ENCODE measurements around the gene ACADSB.

Gene ACADSB

DNA sequence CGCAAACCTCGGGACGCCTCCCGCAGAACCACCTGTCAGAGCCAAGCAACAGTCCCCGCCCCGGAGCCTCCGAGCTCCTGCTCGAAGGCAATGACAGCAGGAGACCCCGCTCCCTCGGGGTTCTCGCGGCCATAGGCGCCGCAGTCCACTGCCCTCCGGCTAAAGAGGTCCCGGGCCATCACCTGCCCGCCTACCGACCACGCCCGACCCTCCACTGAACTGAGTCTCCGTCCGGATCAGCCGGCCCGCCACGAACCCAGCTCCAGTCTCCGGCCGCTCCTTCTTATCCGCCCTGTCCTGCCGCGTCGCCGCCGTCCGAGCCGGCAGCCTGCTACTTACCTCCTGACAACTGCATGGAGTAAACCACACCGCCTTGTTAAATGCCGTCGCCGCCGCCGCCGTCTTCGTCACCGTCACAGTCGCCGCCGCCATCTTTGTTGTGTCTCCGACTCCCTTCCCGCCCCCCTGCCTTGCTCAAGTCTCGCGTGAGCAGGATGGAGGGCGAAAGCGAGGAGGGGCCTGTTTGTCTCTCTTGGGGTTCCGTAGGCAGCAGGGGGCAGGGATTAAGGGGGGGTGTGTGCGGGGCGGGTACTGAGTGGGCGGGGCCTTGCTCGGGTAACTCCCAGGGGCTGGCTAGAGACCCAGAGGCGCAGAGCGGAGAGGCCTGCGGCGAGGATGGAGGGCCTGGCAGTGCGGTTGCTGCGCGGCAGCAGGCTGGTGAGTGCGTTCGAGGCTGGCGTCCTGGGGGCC is at the start of gene ACADSB, which contains the start of gene IKZF5:
ACADSB (plus strand) TSS at position 652 of the 750 bp plus-strand sequence; CDS start at position 676, 24 bp downstream.
IKZF5 (minus strand) TSS at position 441 of the 750 bp plus-strand sequence. CDS start 10,170 bp downstream, outside the sequence.
- DNase-seq, result peak; percentile 97

GRCh38 chr10:122962405-122962804 is 46.4 kb upstream of the ACADSB start:
- DNase-seq, result peak; percentile 26

DNA sequence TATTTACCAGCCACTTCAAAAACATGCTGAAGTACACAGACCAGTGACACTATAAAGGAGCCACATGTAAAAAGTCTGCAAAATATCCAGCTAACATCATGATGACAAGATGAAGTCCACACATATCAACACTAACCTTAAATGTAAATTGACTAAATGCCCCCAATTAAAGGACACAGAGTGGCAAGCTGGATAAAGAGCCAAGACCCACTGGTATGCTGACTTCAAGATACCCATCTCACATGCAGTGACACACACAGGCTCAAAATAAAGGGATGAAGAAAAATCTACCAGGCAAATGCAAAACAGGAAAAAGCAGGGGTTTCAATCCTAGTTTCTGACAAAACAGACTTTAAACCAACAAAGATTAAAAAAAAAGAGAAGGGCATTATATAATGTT is 41.9 kb upstream of the ACADSB start:
- no peak for DNase-seq

DNA sequence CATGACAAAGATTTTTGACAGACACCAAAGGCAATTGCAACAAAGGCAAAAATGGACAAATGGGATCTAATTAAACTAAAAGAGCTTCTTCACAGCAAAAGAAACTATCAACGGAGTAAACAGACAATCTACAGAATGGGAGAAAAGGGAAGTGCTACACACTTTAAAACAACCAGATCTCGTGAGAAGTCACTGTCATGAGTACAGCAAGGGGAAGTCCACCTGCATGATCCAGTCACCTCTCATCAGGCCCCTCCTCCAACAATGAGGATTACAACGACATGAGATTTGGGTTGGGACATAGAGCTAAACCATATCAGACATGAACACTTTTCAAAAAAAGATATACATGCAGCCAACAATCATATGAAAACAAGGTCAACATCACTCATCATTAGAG is 40.1 kb upstream of the ACADSB start:
- no peak for DNase-seq

GRCh38 chr10:122974023-122974422 is 34.8 kb upstream of the ACADSB start:
- no peak for DNase-seq

GRCh38 chr10:122974543-122975064 is 34.2 kb upstream of the ACADSB start:
- DNase-seq, result no peak

DNA sequence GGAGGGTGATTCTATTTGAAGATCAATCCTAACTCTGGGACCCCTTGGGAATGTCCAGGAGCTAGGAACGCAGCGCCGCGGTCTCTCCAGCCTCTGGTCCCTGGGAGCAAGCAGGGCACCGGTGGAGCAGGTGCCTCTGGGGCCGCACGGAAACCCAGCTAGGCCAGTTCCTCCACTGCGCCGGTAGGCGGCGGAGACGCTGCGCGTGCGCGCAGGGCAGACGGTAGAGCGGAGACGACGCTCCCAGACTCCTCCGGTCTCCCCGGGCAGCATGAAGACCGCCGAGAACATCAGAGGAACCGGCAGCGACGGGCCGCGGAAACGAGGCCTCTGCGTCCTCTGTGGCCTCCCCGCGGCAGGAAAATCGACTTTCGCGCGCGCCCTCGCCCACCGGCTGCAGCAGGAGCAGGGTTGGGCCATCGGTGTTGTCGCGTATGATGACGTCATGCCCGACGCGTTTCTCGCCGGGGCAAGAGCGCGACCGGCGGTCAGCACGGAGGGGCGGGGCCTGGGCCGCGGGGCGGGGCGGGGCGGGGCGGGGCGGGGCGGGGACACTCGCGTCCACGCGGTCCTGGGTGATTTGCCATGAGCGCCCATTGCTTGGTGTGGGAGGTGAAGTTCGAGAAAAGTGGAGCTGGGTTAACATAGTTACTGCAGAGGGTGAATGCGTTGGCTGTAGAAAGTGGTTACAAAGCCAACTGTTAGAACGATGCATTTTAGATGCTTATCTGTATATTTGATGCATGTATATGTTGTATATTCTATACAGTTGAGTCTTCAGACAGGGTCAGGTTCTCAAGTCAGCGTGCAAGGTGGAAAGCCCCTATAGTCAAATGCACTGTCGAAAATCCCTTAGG is 28.4 kb upstream of the ACADSB start, which contains the start of gene PSTK:
PSTK (plus strand) TSS at position 193 of the 857 bp plus-strand sequence; CDS start at position 272, 79 bp downstream.
- peak; percentile 89 for DNase-seq

DNA sequence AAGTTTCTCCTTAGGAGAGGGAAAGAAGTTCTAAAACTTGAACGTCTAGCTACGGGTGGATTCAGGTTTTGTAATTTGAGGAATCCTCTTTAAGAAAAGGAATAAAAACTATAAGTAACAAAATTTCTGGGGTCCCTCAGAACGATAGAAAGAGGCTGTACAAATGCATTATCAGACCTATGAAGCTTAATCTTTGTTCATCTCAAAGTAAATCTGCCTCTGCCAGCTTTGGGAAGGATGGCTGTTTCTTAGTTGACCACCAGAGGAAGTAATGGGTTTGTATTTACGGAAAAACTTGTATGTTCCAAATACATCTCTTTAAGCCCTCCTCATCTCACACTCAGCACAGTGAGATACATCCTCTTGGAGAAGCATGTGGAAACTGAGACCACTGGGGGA is 27.7 kb upstream of the ACADSB start:
- DNase-seq, result no peak

DNA sequence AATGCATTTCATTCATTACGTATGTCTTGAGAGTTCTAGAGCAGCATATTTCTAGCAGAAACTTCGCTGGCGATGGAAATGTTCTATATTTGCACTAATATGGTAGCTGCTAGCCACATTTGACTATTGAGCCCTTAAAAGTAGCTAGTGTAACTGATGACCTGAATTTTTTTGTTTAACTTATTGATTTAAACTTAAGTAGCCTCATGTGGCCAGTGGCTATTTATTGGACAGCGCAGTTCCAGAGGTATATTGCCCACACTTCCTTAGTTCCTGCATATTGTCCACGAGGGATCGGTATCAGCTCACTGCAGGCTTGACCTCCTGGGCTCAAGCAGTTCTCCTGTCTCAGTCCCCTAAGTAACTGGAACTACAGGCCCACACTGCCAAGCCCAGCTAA is 24.9 kb upstream of the ACADSB start:
- no peak for DNase-seq

DNA sequence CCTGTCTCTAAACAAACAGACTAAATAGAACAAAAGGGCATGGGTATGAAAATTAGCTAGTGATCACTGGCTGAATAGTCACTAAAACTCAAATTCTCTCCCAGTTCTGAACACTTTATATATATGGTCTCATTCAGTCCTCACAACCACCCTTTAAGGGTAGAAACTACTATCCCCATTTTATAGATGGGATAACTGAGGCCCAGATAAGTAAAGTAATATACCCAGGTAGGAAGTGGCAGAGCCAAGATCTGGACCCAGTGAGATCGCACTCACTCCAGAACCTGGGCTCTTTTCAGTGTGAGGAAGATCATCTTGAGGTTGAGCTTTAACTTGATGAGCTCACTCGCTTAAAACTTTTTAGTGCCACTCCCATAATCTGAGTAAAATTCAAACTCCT is 24.1 kb upstream of the ACADSB start:
- no peak for DNase-seq

DNA sequence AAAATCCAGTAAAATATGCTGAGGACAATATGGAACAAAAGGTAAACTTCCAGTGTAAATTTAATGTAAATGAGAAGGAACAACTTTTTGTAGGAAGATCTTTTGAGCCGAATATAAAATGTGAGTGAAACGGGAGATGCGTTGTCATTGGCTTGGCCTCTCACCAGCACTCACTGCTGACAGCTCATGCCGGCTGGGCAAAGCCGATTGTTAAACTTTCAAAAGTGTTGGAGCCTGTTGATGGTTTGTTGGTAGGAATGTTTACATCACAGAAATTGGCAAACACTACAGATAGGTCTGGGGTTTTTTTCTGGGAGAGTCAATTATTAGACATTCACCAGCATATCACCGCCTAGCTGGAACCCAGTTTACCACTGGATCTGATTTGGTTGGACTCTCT is 22.5 kb upstream of the ACADSB start:
- no peak for DNase-seq

GRCh38 chr10:122988501-122988900 is 20.3 kb upstream of the ACADSB start:
- no peak for DNase-seq

GRCh38 chr10:122990278-122990677 is 18.5 kb upstream of the ACADSB start:
- DNase-seq, result no peak

GRCh38 chr10:122992031-122992585 is 16.7 kb upstream of the ACADSB start:
- DNase-seq, result no peak

- DNase-seq, result no peak
These were observed 14.9 kb upstream of the ACADSB start for GRCh38 chr10:122993797-122994336.

DNA sequence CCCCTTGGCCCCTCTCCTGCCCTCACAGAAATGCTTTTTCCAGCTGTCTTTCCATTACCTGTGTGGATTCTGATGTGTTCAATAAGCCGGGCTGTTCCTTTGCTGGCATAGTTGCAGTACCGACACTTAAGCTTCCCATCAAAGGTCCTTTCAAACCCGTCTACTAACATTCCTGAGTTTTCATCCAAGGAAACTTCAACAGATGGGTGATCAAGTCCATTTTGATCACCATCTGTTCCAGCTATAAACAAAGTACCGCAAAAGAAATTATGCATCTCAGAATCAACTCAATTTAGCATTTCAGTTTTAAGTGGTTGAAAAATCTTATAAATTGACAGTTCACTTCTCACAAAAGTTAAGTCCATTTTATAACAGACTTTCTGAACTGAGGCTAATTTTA is 12.9 kb upstream of the ACADSB start:
- no peak for DNase-seq

DNA sequence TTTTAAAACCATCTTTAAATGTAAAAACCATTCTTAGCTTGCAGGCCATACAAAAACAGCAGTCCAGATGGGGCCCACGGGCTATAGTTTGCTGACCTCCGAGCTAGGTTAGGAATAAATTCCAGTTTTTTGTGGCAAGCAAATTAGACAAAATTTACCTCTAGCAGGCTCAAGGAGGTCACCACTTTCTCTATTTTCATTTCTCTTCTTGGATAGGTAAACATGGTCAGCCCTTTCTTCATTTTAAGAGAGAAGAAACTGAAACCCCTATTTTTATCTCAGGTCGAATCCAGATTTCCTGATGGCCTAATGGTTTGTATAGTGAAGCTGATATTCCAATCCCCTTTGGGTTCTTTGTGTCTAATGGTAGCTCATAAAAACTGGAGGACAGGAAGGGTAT is 10.9 kb upstream of the ACADSB start:
- DNase-seq, result no peak

DNA sequence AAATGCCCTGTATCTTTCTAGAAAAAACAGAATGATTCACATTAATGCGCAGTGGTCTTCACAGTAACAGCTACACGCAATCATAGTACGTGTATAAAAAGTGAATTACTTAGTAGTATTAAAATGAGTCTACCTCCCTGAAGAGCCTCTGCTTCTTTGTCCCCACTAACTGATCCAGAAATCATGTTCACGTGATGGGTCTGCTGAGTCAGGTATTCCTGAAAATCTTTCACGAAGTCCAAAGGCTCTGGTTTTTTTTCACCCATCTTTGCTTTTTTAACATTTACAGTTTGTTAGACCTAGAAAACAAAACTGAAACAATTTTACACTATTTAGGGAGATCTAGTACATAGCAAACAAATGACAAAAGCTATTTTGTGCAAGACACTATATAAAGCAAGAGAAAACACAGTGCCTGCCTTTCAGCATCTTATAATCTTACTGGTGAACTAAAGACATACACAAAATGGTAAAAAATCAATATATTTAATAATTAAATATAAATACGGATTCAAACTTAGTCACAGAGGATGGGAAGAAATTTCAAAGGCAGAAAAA is 10.4 kb upstream of the ACADSB start:
- DNase-seq, result no peak

DNA sequence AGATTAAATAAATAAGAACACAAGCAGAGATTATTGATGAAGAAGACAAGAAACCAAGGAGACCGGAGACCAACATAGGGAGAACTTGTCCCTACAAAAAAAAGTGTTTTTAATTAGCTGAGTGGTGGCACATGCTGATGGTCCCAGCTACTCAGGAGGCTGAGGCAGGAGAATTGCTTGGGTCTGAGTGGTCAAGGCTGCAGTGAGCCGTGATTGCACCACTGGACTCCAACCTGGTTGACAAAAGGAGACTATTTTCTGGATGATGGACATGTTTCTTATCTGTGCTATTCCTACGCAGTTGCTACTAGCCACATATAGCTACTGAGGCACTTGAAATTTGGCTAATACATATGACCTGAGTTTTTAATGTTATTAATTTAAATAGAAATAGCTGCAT is 9.9 kb upstream of the ACADSB start:
- DNase-seq, result no peak

DNA sequence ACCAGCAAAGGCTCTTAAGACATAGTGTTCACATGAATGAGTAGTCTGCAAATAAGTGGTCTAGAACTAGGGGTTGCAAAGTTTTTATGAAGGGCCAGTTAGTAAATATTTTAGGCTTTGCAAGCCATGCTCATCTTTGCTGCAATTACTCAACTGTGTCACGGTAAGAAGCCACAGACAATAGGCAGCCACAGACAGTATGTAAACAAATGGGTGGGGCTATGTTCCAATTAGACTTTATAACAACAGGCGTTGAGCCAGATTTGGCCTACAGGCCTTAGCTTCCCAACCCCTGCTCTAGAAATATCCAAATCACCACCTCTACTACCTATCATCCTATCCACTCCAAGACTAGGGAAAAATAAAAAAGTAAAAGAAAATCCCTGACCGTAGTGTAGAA is 9.5 kb upstream of the ACADSB start:
- no peak for DNase-seq

GRCh38 chr10:123000155-123000554 is 8.7 kb upstream of the ACADSB start:
- DNase-seq, result no peak

DNA sequence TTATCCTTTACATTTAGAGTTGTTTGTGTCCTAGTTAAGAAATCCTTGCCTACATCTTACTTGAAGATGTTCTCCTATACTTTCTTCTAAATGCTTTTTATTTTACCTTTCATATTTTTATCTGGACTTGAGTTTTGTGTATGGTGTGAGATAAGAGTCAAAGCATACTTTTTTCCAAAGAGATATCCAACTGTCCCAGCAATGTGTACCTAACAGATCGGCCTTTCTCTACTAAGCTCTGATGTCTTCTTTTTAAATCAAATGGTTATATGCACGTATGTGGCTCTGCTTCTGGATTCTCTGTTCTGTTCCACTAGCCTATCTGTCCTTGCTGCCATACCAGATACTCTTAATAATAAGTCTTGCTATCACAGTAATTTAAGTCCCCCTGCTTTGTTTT is 7.4 kb upstream of the ACADSB start:
- no peak for DNase-seq

DNA sequence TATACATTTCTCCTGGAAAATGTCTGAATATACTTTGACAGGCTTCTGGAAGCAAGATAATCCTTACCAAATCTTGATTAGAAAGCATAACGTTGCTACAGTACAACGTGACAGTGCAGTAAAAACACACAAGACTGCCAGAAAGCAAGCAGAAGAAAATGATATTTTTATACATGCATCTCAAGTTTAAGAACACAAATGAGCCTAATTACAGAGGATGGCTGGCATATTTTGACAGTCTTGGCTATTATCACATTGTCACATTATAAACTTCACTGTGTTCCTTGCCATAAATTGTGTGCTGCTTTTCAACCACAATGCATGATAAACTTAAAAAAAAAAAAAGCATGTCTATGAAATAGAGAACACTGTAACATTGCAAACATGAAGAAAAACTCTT is 4.5 kb upstream of the ACADSB start:
- no peak for DNase-seq

Data from stimulated activated CD4-positive, alpha-beta T cell treated with anti-CD3 and anti-CD28 coated beads, Interleukin-1b, Interleukin-23, amount 100 ng/mL, for 48 hours (primary cell).